Lower lobe of right lung (tissue), 2 donors: ENCODE measurements around the gene OSBPL2. TPM values are rescaled to one million over a fixed set of nuclear protein-coding genes. Genes with fewer than 3 reads are reported as not detected.

Source experiments
- ATAC-seq, 2 donors: fragments of 200-7000 bp; cut with Tn5 transposase; one replicate each; pipeline ENCODE4 v1.9.1; 2020 to 2022; ENCODE audit warnings: mild to moderate bottlenecking in 2 of 2, moderate library complexity in 2 of 2
- DNase-seq: peaks from one replicate; pipeline ENCODE4 v3.0.0-alpha.2; 2020
- H3K27ac ChIP-seq: fragments of 200-600 bp; one replicate; pipeline ENCODE4 v1.8.0; 2022
- H3K27me3 ChIP-seq: fragments of 200-600 bp; one replicate; pipeline ENCODE4 v1.8.0; 2022; ENCODE audit warnings: low read depth
- H3K36me3 ChIP-seq: fragments of 200-600 bp; one replicate; pipeline ENCODE4 v1.8.0; 2022; ENCODE audit warnings: mild to moderate bottlenecking
- H3K4me1 ChIP-seq: fragments of 200-600 bp; one replicate; pipeline ENCODE4 v1.8.0; 2022
- H3K4me3 ChIP-seq: fragments of 200-600 bp; one replicate; pipeline ENCODE4 v1.8.0; 2022; ENCODE audit warnings: mild to moderate bottlenecking
- H3K9me3 ChIP-seq: fragments of 200-600 bp; one replicate; pipeline ENCODE4 v1.8.0; 2022
- CTCF ChIP-seq: fragments of 200-600 bp; IDR thresholded peaks from one replicate; pipeline ENCODE4 v1.8.0; 2022; ENCODE audit warnings: antibody characterized with exemption, mild to moderate bottlenecking
- intact Hi-C: fragments of 100-400 bp; cut with DNase I; formaldehyde crosslinking; loops from one replicate; pipeline ENCODE4 v1.11.0; 2022
- total RNA-seq: library from RNA; stranded (reverse); fragmentation: NEBNext Ultra II Directional; extraction: Animal tissue kit (Norgen Biotek cat#: 25700); gene quantifications from one replicate; pipeline ENCODE4 v1.2.1, GENCODE V29; 2021
- donor health status: DM: no; HTN: yes; CAD: no; lungs with severe emphysema.

The OSBPL2 gene
- total RNA-seq, 1 donor from 2014 or later, result 56.0 TPM

- peak within 1 kb of the TSS; percentile 97 for H3K27ac ChIP-seq
- peak; percentile 96 for DNase-seq
- TF ChIP-seq CTCF, result peak; percentile 90
- peak; percentile 93 to 96 for ATAC-seq
- peak within 1 kb of the TSS; percentile 77 for H3K4me3 ChIP-seq
- peaks cover 40% of the 10 kb centered on the region for H3K36me3 ChIP-seq
- no peaks in the 10 kb centered on the region for H3K9me3 ChIP-seq
- intact Hi-C loops, result loop anchor here (10.0 kb wide), 1 partner anchor 82 kb away; the partner anchor contains the start of gene RPS21
- H3K4me1 ChIP-seq, result peaks cover 23% of the 10 kb centered on the region
- H3K27me3 ChIP-seq, result no peaks in the 10 kb centered on the region
Observed at GRCh38 chr20:62302341-62303061, 64.2 kb downstream of the OSBPL2 start, which contains the start of gene ADRM1. ADRM1 (plus strand) TSS chr20:62302997; CDS start chr20:62303569, 572 bp downstream.

GRCh38 chr20:62303062-62303339 lies 64.7 kb downstream of the OSBPL2 start:
- DNase-seq (no peak), ATAC-seq (no peak)
- Histone ChIP-seq H3K27ac (peak overlapping the region; percentile 97), H3K4me3 (peak overlapping the region; percentile 77), H3K36me3 (peaks cover 45% of the 10 kb centered on the region), H3K27me3 (no peaks in the 10 kb centered on the region), H3K9me3 (no peaks in the 10 kb centered on the region), H3K4me1 (peaks cover 23% of the 10 kb centered on the region)
- intact Hi-C loops, result loop anchor here (10.0 kb wide), 1 partner anchor 82 kb away; the partner anchor contains the start of gene RPS21
- TF ChIP-seq CTCF, result no peak

- Histone ChIP-seq H3K9me3 (no peaks in the 10 kb centered on the region), H3K4me1 (peaks cover 23% of the 10 kb centered on the region), H3K4me3 (peak overlapping the region; percentile 77), H3K27ac (peak overlapping the region; percentile 97), H3K27me3 (no peaks in the 10 kb centered on the region), H3K36me3 (peaks cover 49% of the 10 kb centered on the region)
- ATAC-seq (peak; percentile 1 to 3), DNase-seq (no peak)
- intact Hi-C loops, result loop anchor here (10.0 kb wide), 1 partner anchor 81 kb away; the partner anchor contains the start of gene RPS21
- TF ChIP-seq CTCF, result no peak
Observed at GRCh38 chr20:62303340-62304226, 65.3 kb downstream of the OSBPL2 start.

GRCh38 chr20:62304331-62305148 lies 66.2 kb downstream of the OSBPL2 start:
- Histone ChIP-seq H3K36me3 (peaks cover 52% of the 10 kb centered on the region), H3K9me3 (no peaks in the 10 kb centered on the region), H3K27me3 (no peaks in the 10 kb centered on the region), H3K4me1 (peaks cover 23% of the 10 kb centered on the region), H3K27ac (peak overlapping the region; percentile 97), H3K4me3 (peak overlapping the region; percentile 77)
- intact Hi-C loops, result loop anchor here (10.0 kb wide), 1 partner anchor 80 kb away; the partner anchor contains the start of gene RPS21
- DNase-seq (no peak), ATAC-seq (no peak)
- no peak for TF ChIP-seq CTCF
